ENCODE results near the gene NWD2.

GRCh38 chr4:37225778-37226177 lies 18.8 kb upstream of the NWD2 start:
- TF ChIP-seq TAF1 (IDR thresholded peaks at IDR 0.05; ENCODE audit: borderline replicate concordance, insufficient read depth, low read length) (no peak), POLR2AphosphoS5 (IDR thresholded peaks at IDR 0.05; ENCODE audit: low read depth, low read length) (no peak), SIN3A (IDR thresholded peaks at IDR 0.05; ENCODE audit: borderline replicate concordance, insufficient read depth, low read length) (no peak), REST (IDR thresholded peaks at IDR 0.05; ENCODE audit: insufficient read depth in 1 of 2, low read depth in 2 of 2, low read length in 2 of 2) (no peak)

Data from PFSK-1 (cell line).